Astrocyte of the hippocampus (primary cell): Measurements from ENCODE around the gene COQ2.
"Not testable (repeated sequence)": the region's sequence is repeated elsewhere in the genome, so short reads cannot be mapped to it uniquely, and the experiment has no call there.

Source experiments
- DNase-seq: peaks from one replicate; pipeline ENCODE4 v3.0.0; 2011; ENCODE audit warnings: low read depth, low spot score

The COQ2 gene, protein sequence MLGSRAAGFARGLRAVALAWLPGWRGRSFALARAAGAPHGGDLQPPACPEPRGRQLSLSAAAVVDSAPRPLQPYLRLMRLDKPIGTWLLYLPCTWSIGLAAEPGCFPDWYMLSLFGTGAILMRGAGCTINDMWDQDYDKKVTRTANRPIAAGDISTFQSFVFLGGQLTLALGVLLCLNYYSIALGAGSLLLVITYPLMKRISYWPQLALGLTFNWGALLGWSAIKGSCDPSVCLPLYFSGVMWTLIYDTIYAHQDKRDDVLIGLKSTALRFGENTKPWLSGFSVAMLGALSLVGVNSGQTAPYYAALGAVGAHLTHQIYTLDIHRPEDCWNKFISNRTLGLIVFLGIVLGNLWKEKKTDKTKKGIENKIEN

DNA sequence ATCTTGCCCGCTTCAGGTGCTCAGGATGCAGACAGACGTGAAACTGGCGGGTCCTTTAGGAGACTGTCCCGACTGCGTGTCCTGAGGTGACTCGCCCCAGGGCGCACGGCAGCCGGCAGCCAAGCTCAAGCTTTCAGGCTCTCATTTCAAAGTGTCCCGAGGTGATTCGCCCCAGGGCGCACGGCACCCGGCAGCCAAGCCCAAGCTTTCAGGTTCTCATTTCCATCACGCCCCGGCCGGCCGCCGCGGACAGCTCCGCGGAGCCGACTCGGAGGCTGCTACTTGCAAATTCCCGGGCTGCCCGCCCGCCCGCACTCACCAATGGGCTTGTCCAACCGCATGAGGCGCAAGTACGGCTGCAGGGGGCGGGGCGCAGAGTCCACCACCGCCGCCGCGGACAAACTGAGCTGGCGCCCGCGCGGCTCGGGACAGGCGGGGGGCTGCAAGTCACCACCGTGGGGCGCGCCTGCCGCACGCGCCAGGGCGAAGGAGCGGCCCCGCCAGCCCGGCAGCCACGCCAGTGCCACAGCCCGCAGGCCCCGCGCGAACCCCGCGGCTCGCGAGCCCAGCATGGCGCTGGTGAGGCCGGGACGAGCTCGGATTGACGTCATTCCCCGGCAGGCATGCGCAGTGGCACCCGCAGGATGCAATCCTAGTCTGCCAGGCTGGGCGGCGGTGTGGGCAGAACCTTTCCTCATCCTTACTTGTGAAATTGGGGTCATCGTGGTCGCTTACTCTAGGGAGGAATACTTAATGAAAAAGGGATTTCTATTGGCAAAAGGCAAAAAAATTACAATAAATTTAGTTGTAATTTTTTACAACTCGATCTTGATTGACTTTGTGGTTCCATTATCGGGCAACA lies at the start of gene COQ2:
COQ2 (minus strand) TSS at position 606 of the 862 bp plus-strand sequence; CDS start at position 572, 34 bp downstream.
- peak; percentile 98 for DNase-seq

DNA sequence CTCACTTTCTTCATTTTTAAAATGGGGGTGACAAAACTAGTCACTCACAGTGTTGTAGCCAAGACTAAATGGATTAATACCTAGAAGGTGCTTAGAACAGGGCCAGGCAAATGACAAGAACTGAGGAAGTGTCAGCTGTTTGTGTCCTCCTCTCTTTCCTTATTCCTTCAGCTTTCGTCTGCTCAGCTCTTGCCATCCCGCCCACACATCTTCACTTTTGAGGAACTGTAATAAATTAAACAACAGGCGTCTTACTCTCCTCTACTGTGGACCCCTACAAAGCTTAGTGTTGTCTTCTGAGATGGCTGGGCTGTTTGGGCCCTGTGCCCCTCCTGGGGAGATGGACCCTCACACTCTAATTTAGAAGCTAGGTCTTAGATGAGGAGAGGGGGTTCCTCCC lies 47.4 kb upstream of the COQ2 start:
- DNase-seq, result no peak

DNA sequence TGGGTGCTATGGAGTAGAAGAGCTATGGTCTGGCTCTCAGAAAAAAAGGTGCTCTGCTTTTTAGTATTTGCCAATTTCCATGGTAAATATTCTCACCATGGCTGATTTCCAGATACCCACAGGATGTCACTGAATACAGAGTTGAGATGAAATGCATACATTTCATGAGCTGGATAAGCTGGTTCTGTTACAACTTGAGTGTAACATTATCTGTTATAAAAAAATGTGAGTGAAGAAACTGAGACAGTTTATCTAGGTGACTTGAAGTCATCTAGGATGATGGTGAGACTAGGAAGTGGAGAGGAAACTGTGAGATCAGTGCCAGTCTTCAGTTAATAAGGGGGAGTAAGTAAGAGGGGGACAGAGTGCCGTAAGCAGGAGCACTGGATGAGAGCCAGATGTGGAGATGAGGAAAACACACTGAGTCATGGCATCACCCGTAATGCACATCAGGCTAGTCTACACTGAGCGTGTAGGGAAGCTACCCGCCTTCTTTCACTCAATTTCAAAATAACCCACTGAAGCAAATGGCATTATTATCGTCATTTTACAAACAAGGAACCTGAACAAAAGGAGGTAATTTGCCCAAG lies 45.0 kb upstream of the COQ2 start:
- DNase-seq, result no peak

DNA sequence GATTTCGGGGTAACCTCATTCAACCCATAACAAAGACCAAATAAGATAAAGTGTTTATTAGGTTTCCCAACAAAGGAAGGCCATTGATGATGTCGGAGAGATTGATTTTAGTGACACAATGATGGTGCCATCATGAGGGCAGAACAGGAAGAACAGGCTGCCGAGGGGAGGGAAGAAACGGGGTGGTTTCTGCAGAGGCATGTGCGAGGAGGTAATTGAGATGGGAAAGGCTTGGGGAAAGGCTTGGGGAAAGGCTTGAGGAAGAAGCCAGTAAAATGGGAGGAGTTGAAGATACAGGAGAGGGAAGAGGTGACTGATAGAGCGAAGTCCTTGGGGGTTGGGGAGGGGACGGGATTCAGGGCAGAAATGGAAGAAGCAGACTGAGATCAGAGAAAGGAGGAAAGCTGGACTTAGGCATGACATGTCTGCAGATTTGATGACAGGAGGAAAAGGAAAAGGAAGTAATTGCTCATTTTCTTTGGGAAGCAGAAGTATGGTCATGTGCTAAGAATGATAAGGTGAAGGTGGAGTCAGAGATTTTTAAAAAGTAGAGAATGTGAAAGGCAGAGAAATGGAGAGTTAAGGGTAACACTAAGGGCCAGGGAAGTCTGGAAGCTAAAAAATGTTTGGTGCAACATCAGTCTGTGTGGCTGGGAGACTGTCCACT lies 44.1 kb upstream of the COQ2 start:
- DNase-seq, result no peak

DNA sequence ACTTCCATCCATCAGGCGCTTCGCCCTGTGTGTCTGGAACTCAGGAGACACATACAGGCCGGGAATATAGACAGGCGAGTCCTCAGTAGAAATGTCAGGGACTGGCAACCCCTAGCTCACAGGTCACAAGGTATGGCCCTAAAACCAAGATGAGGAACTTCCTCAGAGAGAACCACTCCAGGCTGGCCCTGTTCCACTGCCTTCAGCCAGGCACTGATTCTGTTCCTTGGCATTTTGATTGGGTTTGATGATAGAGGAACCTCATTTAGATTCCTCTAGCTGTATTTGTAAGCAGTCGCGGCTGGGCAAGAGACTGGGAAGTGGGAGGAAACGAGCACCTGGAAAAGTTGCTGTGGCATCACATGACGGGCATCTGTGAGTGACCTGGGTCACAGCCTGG lies 41.9 kb upstream of the COQ2 start:
- DNase-seq, result no peak

DNA sequence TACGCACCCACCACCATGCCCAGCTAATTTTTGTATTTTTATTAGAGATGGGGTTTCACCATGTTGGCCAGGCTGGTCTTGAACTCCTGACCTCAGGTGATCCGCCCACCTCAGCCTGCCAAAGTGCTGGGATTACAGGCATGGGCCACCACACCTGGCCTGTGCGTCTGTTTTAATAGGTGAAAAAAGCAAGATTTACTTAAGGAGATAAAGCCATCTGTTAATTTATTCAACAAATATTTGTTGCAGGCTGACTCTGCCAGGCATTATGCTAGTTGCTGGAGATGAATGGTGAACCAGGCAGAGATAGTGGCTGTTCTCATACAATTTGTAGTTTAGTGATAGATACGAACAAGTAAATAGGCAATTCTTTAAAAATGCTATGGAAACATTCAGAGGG lies 40.7 kb upstream of the COQ2 start:
- DNase-seq, result not testable (repeated sequence)

DNA sequence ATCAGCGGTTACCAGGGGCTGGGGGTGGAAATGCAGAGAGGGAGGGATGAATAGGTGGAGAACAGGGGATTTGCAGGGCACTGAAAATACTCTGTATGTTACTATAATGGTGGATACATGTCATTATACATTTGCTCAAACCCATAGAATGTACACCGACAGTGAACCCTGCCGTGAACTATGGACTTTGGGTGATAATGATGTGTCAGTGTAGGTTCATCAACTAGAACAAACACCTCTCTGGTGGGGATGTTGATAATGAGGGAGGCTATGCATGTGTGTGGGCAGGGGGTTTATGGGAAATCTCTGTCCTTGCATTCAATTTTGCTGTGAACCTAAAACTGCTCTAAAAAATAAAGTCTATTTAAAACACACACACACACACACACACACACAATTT lies 38.5 kb upstream of the COQ2 start:
- DNase-seq, result no peak

DNA sequence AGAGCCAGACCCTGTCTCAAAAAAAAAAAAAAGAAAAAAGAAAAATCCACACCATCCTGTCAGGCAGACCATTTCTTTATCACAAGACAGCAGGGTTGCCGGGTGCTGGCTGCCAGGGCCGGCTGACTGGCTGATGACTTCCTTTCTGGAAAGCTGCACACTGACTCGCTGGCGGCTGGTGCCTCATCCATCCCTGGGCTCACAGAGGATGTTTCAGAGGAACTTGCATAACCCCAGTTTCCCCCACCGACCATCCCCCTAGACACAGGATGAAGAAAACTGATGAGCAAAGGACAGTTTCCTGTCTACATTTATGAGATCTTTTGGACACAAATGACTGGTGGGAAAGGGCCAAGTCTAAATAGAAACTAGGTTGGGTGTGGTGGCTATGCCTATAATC lies 36.0 kb upstream of the COQ2 start:
- no peak for DNase-seq

DNA sequence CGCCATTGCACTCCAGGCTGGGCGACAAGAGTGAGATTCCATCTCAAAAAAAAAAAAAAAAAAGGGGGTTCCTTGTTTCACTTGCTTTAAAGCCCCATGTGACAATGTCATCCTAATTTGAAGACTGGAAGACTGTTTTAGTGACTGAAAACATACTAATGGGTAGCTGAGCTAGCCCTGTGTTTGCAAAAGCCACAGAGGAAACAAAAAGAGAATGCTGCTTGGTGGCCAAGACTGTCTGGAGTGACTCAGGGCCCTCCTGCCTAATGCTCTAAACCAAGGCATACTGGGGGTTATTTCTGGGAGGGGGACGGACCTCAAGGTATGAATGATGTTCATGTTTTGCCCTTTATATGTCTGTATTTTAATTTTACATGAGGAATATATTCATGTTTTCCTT lies 34.1 kb upstream of the COQ2 start:
- DNase-seq, result no peak

DNA sequence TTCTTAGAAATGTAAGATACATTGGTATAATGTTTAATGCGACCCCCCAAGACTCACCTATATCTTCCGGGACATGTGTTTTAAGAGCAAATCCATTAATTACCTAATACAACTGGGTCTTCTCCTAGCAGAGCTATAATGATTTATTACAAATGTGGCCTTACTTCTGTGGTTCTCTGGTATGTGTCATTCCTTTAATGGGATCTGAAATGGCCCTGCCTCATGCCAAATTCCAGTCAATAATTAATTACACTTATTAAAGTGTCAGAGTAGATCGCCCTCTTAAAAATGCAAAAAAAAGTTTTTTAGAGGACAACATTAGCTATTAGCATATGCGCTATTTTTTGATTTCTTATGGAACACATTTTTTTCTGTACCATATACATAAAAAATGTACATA lies 33.1 kb upstream of the COQ2 start:
- DNase-seq, result no peak

DNA sequence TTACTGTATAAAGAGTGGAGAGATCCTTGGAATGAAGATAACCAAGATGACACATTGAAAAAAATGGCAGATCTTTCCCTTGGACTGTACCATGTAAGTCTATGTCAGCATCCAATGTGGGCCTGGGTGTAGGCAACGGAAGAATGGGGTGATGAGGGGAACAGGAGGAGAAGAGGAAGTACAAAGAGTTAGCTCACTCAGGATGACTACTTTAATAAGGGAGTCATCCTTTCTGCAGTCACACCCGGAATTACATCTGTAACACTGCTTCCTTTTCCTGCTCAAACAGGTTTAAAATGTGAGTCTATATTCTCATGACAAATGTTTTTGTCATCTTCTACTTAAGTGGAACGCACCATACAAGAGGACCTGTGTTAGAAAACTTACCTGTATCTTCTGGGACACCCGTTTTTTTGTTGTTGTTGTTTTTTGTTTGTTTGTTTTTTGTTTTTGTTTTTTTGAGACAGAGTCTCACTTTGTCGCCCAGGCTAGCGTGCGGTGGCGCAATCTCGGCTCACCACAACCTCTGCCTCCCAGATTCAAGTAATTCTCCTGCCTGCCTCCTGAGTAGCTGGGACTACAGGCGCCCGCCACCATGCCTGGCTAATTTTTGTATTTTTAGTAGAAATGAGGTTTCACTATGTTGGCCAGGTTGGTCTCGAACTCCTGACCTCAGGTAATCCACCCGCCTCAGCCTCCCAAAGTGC lies 32.0 kb upstream of the COQ2 start:
- no peak for DNase-seq

DNA sequence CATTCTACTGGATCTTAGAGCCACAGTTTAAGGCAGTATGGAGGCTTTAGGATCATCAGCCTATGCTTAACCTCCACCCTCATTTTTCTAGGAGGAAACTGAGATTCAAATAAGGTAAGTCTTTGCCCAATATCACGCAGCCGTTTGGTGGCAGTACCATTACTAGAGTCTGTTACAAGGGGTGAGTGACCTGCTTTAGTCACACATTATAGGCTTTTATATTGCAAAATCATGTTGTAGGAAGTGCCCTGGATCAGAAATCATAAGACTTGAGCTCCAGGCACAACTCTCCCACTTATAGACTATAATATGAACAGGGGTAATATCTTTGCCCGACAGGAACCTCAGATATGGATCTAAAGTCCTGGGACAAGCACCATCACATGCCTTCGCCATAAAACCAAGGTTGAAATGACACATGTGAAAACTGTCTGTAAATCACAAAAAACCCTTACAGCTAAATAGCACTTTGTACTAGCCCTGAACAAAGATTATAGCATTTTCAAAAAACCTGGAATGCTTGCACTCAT lies 30.8 kb upstream of the COQ2 start:
- DNase-seq, result no peak

DNA sequence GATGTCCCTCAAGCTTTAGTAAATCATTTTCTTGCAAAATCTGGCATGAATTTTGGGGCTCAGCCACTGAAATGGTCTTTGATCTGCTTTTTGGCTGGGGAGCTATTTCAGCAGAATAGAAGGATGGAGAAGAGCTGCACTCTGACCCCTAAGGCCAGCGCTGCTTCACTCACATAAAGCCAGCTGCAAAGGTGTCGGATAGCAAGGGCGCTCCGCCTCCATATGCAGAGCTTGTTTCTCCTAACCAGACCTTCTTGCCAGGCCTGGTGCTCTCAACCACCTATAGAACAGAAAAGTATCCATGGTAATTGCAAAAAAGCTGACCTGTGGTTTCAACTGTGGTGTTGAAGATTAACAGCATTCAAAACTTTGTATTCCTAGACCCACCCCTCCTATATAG lies 24.1 kb upstream of the COQ2 start:
- no peak for DNase-seq

DNA sequence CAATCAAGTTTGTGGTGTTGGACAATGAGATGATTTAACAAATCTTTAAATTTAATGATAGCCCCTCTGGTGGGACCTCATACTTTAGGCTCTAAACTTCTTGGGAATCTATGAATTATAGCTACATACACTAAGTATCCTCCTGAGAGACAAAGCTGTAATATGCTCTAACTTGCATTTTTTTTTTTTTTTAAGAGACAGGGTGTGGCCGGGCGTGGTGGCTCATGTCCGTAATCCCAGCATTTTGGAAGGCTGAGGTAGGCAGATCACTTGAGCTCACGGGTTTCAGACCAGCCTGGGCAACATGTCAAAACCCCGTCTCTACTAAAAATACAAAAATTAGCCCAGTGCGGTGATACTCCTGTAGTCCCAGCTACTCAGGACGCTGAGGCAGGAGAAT lies 23.3 kb upstream of the COQ2 start:
- DNase-seq, result no peak

DNA sequence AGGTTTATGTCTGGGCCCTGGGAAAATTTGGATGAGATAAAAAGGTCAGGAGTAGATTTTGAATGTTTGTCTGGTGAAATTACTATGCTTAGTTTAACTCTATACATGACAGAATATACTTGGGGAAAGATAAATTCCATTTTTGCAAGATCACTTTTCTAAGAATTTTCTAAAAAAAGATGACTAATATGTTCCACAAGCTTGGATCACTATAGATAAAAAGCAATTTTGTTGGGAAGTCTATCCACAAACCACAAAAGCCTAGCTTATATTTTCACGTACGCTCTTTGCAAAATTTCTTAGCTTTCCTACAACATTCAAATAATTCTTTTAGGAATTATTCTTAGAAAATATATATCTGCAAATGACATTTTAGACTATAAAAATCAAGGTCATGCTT lies 20.6 kb upstream of the COQ2 start:
- DNase-seq, result no peak

DNA sequence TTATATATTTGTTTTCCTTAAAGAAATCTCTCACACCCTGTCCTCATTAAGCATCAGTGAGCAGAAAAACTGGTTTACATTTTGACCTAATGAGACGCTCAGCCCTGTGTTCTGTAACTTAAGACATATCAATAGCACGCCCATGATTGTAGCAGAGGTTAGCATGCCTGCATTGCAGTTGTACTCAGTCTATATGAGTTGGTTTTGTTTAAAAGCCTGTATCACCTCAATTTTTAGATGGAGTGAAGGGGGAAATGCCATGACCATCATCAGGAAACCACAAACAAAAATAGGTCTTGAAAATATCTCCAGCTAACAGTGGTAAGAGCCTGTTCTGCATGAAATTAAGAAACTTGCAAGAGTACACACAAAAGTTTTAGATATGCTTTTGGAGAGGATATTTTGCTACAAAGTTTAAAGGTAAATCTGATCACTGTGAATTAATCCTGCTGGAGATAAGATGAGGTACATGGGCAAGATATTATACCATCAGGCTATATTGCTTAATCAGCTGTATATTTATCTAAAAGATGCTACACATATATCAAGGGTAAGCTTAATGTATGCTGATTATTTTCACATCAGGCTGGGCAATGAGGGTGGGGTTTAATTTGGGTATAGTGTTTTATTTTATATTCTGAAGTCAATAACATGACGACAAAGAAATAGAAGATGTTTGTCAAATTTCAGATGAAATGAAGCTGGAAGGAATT lies 13.1 kb upstream of the COQ2 start:
- DNase-seq, result no peak

DNA sequence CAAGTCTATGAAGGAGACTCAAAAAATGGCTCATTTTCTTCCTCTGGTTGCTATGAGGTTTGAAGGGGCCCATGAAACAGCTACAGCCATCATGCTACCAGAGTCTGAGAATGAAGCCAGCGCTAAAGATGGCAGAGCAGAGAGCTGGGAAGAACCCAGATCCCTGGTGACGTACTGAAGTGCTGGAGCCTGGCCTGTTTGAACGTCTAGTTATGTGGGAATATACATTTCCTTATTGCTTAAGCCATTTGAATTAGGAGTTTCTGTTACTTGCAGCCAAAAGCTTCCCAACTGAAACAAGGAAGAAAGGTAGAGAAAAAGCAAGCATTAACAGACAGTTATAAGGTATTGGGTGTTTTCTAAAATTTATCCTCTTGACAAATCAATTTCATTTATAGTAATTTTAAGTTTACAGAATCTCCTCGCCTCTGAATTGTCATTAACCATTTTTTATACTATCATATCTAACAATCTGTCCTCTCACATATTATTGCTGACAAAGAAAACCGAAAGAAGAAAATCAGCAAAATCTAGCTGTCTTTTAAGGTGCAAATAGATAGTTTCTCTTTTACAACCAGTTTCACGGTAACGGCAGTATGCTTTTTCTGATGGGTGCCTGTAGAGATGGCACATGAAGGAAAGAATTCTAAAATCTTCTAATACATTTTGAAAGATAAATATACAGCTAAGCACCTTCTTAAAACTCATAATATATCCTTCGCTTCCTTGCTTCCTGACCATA lies 8.9 kb upstream of the COQ2 start:
- no peak for DNase-seq

DNA sequence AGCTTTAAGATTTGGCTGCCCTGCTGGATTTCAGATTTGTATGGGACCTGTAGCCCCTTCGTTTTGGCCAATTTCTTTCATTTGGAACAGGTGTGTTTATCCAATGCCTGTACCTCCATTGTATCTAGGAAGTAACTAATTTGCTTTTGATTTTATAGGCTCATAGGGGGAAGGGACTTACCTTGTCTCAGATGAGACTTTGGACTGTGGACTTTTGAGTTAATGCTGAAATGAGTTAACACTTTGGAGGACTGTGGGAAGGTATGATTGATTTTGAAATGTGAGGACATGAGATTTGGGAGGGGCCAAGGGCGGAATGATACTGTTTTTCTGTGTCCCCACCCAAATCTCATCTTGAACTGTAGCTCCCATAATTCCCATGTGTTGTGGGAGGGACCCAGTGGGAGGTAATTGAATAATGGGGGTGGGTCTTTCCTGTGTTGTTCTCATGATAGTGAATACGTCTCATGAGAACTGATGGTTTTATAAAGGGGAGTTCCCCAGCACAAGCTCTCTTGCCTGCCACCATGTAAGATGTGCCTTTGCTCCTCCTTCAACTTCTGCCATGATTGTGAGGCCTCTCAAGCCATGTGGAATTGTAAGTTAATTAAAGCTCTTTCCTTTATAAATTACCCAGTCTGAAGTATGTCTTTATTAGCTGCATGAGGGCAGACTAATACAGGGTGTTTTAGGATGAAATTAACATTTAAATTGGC lies 5.6 kb upstream of the COQ2 start:
- DNase-seq, result not testable (repeated sequence)

DNA sequence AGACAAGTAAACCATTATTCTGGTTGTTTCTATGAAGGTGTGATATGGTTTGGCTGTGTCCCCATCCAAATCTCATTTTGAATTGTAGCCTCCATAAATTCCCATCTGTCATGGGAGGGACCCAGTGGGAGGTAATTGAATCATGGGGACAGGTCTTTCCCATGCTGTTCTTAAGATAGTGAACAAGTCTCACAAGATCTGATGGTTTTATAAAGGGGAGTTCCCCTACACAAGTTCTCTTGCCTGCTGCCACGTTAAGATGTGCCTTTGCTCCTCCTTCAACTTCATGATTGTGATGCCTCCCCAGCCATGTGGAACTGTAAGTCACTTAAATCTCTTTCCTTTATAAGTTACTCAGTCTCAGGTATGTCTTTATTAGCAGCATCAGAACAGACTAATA lies 3.8 kb upstream of the COQ2 start:
- not testable (repeated sequence) for DNase-seq
